Measurements from ENCODE around the gene OTULINL. TPM values are rescaled to one million over a fixed set of nuclear protein-coding genes. Genes with fewer than 3 reads are reported as not detected.

OTULINL gene
- total RNA-seq, 3 donors from 2014 or later = 6.2 to 14.4 (median 7.2) TPM

DNA sequence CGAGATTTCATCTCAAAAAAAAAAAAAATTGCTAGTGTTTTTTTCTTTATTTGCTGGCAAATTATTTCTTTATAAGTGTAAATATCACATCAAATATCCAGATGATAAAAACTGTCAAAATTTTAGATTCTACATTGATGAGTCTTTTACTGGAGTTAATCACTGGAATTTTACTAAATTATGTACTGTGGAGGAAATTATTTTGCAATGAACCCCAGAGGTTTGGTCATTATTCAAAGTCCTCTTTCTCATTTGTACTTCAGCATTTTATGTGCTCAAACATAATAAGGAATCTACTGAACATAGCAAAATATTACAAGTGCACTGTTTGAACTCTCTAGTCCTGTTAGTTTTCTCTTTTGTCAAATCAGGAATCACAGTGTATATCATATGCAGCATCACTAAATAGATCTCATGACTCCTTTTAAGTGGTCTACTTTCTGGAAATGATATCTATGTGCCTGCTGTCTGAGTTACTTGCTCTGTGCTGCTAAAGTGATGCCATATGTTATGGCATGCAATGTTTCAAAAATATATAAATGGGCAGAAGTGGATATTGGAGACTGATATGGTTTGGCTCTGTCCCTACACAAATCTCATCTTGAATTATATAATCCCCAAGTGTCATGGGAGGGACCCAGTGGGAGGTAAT, 18.0 kb downstream of the OTULINL start:
- Histone ChIP-seq H3K4me1 (no peaks in the 10 kb centered on the region), H3K36me3 (no peaks in the 10 kb centered on the region), H3K9me3 (no peaks in the 10 kb centered on the region), H3K27me3 (no peaks in the 10 kb centered on the region), H3K4me3 (no peak overlapping the region), H3K27ac (no peak overlapping the region)
- intact Hi-C loops (cut with DNase I; ENCODE audit: low total_unique reads) = no loop called here
- TF ChIP-seq POLR2A (IDR thresholded peaks at IDR 0.05) = no peak
- TF ChIP-seq POLR2AphosphoS5 (IDR thresholded peaks at IDR 0.05) = no peak
- DNase-seq (ENCODE audit: low spot score in 2 of 2) = no peak

DNA sequence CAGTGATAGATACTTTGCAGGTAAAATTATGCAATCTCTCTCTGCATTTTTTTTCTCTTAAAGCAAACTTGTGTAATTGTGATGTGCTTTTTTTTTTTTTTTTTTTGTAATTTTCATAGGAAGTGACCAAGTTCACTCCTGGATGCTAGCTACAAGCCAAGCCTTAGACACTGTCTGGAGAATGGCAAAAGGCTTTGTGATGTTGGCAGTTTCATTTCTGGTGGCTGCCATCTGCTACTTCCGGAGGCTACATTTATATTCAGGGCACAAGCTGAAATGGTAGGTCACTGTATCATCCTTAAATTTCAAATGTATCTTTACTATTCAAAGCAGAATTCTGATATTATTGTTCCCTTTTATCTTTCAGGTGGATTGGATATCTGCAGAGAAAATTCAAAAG, 19.3 kb downstream of the OTULINL start:
- Histone ChIP-seq H3K9me3 (no peaks in the 10 kb centered on the region), H3K27ac (no peak overlapping the region), H3K4me3 (no peak overlapping the region), H3K27me3 (no peaks in the 10 kb centered on the region), H3K36me3 (no peaks in the 10 kb centered on the region), H3K4me1 (no peaks in the 10 kb centered on the region)
- intact Hi-C loops (cut with DNase I; ENCODE audit: low total_unique reads) = no loop called here
- TF ChIP-seq POLR2A (IDR thresholded peaks at IDR 0.05) = no peak
- TF ChIP-seq, protein P1, sequence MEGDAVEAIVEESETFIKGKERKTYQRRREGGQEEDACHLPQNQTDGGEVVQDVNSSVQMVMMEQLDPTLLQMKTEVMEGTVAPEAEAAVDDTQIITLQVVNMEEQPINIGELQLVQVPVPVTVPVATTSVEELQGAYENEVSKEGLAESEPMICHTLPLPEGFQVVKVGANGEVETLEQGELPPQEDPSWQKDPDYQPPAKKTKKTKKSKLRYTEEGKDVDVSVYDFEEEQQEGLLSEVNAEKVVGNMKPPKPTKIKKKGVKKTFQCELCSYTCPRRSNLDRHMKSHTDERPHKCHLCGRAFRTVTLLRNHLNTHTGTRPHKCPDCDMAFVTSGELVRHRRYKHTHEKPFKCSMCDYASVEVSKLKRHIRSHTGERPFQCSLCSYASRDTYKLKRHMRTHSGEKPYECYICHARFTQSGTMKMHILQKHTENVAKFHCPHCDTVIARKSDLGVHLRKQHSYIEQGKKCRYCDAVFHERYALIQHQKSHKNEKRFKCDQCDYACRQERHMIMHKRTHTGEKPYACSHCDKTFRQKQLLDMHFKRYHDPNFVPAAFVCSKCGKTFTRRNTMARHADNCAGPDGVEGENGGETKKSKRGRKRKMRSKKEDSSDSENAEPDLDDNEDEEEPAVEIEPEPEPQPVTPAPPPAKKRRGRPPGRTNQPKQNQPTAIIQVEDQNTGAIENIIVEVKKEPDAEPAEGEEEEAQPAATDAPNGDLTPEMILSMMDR (IDR thresholded peaks at IDR 0.05) = no peak
- TF ChIP-seq POLR2AphosphoS5 (IDR thresholded peaks at IDR 0.05) = no peak
- no peak for DNase-seq (ENCODE audit: low spot score in 2 of 2)

DNA sequence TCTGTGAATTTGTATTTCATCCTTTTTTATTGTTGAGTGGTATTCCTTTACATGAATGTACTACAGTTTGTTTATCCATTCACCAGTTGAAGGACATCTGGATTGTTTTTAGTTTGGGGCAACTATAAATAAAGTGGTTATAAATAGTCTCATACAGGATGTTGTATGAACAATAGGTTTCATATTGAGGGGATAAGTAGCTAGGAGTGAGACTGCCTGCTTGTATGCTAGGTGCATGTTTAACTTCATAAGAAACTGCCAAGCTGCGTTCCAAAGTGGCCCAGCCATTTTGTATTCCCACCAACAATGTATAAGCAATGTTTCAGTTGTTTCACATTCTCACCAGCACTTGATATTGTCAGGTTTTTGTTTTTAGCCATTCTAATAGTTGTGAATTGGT, 21.5 kb downstream of the OTULINL start:
- Histone ChIP-seq H3K9me3 (no peaks in the 10 kb centered on the region), H3K4me1 (no peaks in the 10 kb centered on the region), H3K27me3 (no peaks in the 10 kb centered on the region), H3K36me3 (no peaks in the 10 kb centered on the region), H3K27ac (no peak overlapping the region), H3K4me3 (no peak overlapping the region)
- TF ChIP-seq POLR2A (IDR thresholded peaks at IDR 0.05) = no peak
- TF ChIP-seq, protein P1 (IDR thresholded peaks at IDR 0.05) = no peak
- no peak for TF ChIP-seq POLR2AphosphoS5 (IDR thresholded peaks at IDR 0.05)
- no peak for DNase-seq (ENCODE audit: low spot score in 2 of 2)
- intact Hi-C loops (cut with DNase I; ENCODE audit: low total_unique reads) = no loop called here

DNA sequence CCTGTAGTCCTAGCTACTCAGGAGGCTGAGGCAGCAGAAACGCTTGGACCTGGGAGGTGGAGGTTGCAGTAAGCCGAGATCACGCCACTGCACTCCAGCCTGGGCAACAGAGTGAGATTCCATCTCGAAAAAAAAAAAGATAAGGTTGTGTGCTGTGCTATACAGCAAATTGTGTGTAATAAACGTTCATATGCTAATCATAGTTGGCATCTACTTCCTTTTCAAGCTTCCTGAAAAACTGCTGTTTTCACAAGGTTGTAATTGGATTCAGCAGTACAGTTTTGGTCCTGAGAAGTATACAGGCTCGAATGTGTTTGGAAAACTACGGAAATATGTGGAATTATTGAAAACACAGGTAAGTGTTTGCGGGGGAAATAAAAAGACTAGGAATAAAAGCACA, 25.5 kb downstream of the OTULINL start:
- intact Hi-C loops (cut with DNase I; ENCODE audit: low total_unique reads) = loop anchor here (5.0 kb wide), 1 partner anchor 1060 kb away; no protein-coding TSS in a partner anchor
- H3K9me3 ChIP-seq = no peaks in the 10 kb centered on the region
- no peak overlapping the region for H3K27ac ChIP-seq
- H3K4me1 ChIP-seq = no peaks in the 10 kb centered on the region
- no peaks in the 10 kb centered on the region for H3K27me3 ChIP-seq
- H3K36me3 ChIP-seq = no peaks in the 10 kb centered on the region
- TF ChIP-seq POLR2AphosphoS5 (IDR thresholded peaks at IDR 0.05) (no peak), POLR2A (IDR thresholded peaks at IDR 0.05) (no peak)
- TF ChIP-seq, protein P1 (IDR thresholded peaks at IDR 0.05) = no peak
- no peak for DNase-seq (ENCODE audit: low spot score in 2 of 2)
- H3K4me3 ChIP-seq = no peak overlapping the region

DNA sequence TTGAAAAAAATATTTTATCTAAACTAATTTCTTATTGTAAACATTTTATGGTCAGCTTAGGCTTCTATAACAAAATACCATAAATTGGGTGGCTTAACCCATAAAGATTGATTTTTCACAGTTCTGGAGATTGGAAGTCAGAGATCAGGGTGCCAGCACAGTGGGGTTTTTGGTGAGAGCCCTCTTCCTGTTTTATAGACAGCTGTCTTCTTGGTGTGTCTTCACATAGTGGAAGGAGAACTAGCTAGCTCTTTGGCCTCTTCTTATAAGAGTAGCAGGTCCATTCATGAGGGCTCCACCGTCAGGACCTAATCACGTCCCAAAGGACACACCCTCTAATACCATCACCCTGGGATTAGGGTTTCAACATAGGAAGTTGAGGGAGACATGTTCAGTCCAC, 26.6 kb downstream of the OTULINL start:
- intact Hi-C loops (cut with DNase I; ENCODE audit: low total_unique reads) = loop anchor here (5.0 kb wide), 1 partner anchor 1061 kb away; no protein-coding TSS in a partner anchor
- H3K4me1 ChIP-seq = no peaks in the 10 kb centered on the region
- H3K36me3 ChIP-seq = no peaks in the 10 kb centered on the region
- H3K27ac ChIP-seq = no peak overlapping the region
- H3K9me3 ChIP-seq = no peaks in the 10 kb centered on the region
- TF ChIP-seq POLR2AphosphoS5 (IDR thresholded peaks at IDR 0.05) = no peak
- TF ChIP-seq POLR2A (IDR thresholded peaks at IDR 0.05) = no peak
- TF ChIP-seq, protein P1 (IDR thresholded peaks at IDR 0.05) = no peak
- no peak overlapping the region for H3K4me3 ChIP-seq
- H3K27me3 ChIP-seq = no peaks in the 10 kb centered on the region
- DNase-seq (ENCODE audit: low spot score in 2 of 2) = no peak

All from breast epithelium (tissue), 4 donors.